Calu3 (cell line): ENCODE measurements around the gene SPRR2E. TPM values are rescaled to one million over a fixed set of nuclear protein-coding genes. Genes with fewer than 3 reads are reported as not detected.

Experiments
- BruUV-seq: library from RNA; stranded (reverse); fragments of 400-500 nt; replicated peaks from 2 replicates; lab custom pipeline; 2021; lab: Mats Ljungman, UMichigan
- CTCF ChIA-PET: fragments of 300-600 bp; sonication (Branson Sonifier 250); formaldehyde crosslinking; loops from one replicate; lab custom pipeline; 2022; ENCODE audit warnings: antibody characterized with exemption; lab: Charles Lee
- DNase-seq: peaks from one replicate; pipeline ENCODE4 v3.0.0; 2022
- H3K27ac Mint-ChIP-seq: one replicate; pipeline ENCODE4 v1.8.0; 2022; ENCODE audit warnings: mixed read lengths; ENCODE audit not compliant: unreplicated experiment
- H3K27me3 Mint-ChIP-seq: one replicate; pipeline ENCODE4 v1.8.0; 2022; ENCODE audit warnings: mixed read lengths; ENCODE audit not compliant: unreplicated experiment
- H3K36me3 Mint-ChIP-seq: one replicate; pipeline ENCODE4 v1.8.0; 2022; ENCODE audit warnings: mild to moderate bottlenecking, moderate library complexity, mixed read lengths; ENCODE audit not compliant: insufficient read depth, unreplicated experiment
- H3K4me1 Mint-ChIP-seq: one replicate; pipeline ENCODE4 v1.8.0; 2022; ENCODE audit warnings: mild to moderate bottlenecking, low read depth, mixed read lengths; ENCODE audit not compliant: unreplicated experiment
- H3K4me3 Mint-ChIP-seq: one replicate; pipeline ENCODE4 v1.8.0; 2022; ENCODE audit warnings: mild to moderate bottlenecking, low read depth, moderate library complexity, mixed read lengths; ENCODE audit not compliant: unreplicated experiment
- H3K9me3 Mint-ChIP-seq: one replicate; pipeline ENCODE4 v1.8.0; 2022; ENCODE audit warnings: low read depth, mixed read lengths; ENCODE audit not compliant: unreplicated experiment
- intact Hi-C: fragments of 100-400 bp; cut with micrococcal nuclease; formaldehyde crosslinking; loops from one replicate; pipeline ENCODE4 v1.10.0; 2022; ENCODE audit not compliant: unreplicated experiment
- total RNA-seq: library from RNA; stranded (reverse); gene quantifications from 2 replicates; pipeline ENCODE4 v1.2.3, GENCODE V29; 2022
- TF ChIP-seq, protein P1 (sequence below): fragments of 200-600 bp; IDR thresholded peaks from one replicate; pipeline ENCODE4 v1.8.0; 2022; ENCODE audit warnings: antibody characterized with exemption; ENCODE audit not compliant: unreplicated experiment

SPRR2E gene
- total RNA-seq, 1 experiment from 2014 or later: not detected

GRCh38 chr1:153081736-153082135 lies 12.6 kb downstream of the SPRR2E start:
- CTCF ChIA-PET: interaction anchor here (0.7 kb wide), 1 partner anchor 239 kb away, joined by 3 read pairs; no protein-coding TSS in a partner anchor
- DNase-seq: no peak
- H3K4me1 Mint-ChIP-seq: peaks cover 11% of the 10 kb centered on the region
- TF ChIP-seq, protein P1, sequence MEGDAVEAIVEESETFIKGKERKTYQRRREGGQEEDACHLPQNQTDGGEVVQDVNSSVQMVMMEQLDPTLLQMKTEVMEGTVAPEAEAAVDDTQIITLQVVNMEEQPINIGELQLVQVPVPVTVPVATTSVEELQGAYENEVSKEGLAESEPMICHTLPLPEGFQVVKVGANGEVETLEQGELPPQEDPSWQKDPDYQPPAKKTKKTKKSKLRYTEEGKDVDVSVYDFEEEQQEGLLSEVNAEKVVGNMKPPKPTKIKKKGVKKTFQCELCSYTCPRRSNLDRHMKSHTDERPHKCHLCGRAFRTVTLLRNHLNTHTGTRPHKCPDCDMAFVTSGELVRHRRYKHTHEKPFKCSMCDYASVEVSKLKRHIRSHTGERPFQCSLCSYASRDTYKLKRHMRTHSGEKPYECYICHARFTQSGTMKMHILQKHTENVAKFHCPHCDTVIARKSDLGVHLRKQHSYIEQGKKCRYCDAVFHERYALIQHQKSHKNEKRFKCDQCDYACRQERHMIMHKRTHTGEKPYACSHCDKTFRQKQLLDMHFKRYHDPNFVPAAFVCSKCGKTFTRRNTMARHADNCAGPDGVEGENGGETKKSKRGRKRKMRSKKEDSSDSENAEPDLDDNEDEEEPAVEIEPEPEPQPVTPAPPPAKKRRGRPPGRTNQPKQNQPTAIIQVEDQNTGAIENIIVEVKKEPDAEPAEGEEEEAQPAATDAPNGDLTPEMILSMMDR: no peak
- no peaks in the 10 kb centered on the region for H3K27me3 Mint-ChIP-seq
- peaks cover 5% of the 10 kb centered on the region for H3K9me3 Mint-ChIP-seq
- intact Hi-C loops: loop anchor here (2.0 kb wide), 1 partner anchor 19 kb away; no protein-coding TSS in a partner anchor
- no peaks in the 10 kb centered on the region for H3K36me3 Mint-ChIP-seq
- no peak overlapping the region for H3K27ac Mint-ChIP-seq
- H3K4me3 Mint-ChIP-seq: no peak overlapping the region
- no TSS peak for BruUV-seq

GRCh38 chr1:153072806-153073726 lies 21.3 kb downstream of the SPRR2E start:
- Mint-ChIP-seq H3K27ac (no peak overlapping the region), H3K36me3 (no peaks in the 10 kb centered on the region), H3K27me3 (no peaks in the 10 kb centered on the region), H3K4me1 (peaks cover 13% of the 10 kb centered on the region), H3K4me3 (no peak overlapping the region), H3K9me3 (no peaks in the 10 kb centered on the region)
- intact Hi-C loops: no loop called here
- TF ChIP-seq, protein P1: no peak
- no peak for DNase-seq
- no TSS peak for BruUV-seq
- CTCF ChIA-PET: interaction anchor here (0.7 kb wide), 1 partner anchor 11 kb away, joined by 3 read pairs; no protein-coding TSS in a partner anchor

DNA sequence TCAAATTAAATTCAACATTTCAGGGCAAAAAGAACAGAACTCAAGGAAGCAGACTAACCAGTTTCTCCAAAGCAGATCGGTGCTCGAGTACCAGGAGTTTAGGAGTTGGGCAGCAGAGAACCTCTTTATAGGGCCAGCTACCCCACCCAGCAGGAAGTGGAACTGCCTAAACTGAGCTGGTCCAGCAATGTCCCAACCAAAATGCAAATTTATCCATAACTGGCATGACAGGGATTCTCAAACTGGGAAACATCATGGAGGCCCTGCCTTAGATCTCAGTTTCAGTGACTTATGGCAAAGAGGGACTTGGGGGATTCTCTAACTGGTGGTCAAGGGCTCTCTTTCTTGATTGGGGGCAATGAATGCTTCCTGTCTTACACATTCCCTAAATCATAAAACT lies 22.8 kb downstream of the SPRR2E start, which contains the start of gene SPRR2B:
SPRR2B (minus strand) TSS at position 101 of the 400 bp plus-strand sequence. CDS start 772 bp downstream, outside the sequence.
- DNase-seq: no peak
- intact Hi-C loops: no loop called here
- Mint-ChIP-seq H3K9me3 (no peaks in the 10 kb centered on the region), H3K36me3 (no peaks in the 10 kb centered on the region), H3K27me3 (no peaks in the 10 kb centered on the region), H3K4me1 (peaks cover 13% of the 10 kb centered on the region), H3K4me3 (no peak within 1 kb of the TSS), H3K27ac (no peak within 1 kb of the TSS)
- CTCF ChIA-PET: no interaction called here
- TF ChIP-seq, protein P1: no peak
- no TSS peak for BruUV-seq

GRCh38 chr1:153070243-153070642 lies 24.1 kb downstream of the SPRR2E start:
- Mint-ChIP-seq H3K27ac (no peak overlapping the region), H3K27me3 (no peaks in the 10 kb centered on the region), H3K4me3 (no peak overlapping the region), H3K4me1 (peaks cover 13% of the 10 kb centered on the region), H3K36me3 (no peaks in the 10 kb centered on the region), H3K9me3 (no peaks in the 10 kb centered on the region)
- intact Hi-C loops: no loop called here
- CTCF ChIA-PET: no interaction called here
- no peak for DNase-seq
- BruUV-seq: no TSS peak
- TF ChIP-seq, protein P1: no peak
